GM19452 (cell line): Measurements from ENCODE around the gene RBFA.
"Not testable (repeated sequence)": the region's sequence is repeated elsewhere in the genome, so short reads cannot be mapped to it uniquely, and the experiment has no call there.

Experiments
- ATAC-seq: cut with Tn5 transposase; IDR thresholded peaks from one replicate; pipeline ENCODE4 v1.9.1; 2021; ENCODE audit not compliant: unreplicated experiment

RBFA gene

GRCh38 chr18:80027719-80028118 lies 6.5 kb upstream of the RBFA start:
- not testable (repeated sequence) for ATAC-seq

GRCh38 chr18:80029690-80030089 lies 4.5 kb upstream of the RBFA start:
- ATAC-seq: no peak

GRCh38 chr18:80033181-80034067 lies 810 bp upstream of the RBFA start:
- ATAC-seq: peak; percentile 44

- no peak for ATAC-seq
Measured at GRCh38 chr18:80034852-80035406, 695 bp downstream of the RBFA start.

GRCh38 chr18:80035997-80036396 lies 1.8 kb downstream of the RBFA start:
- ATAC-seq: no peak

- ATAC-seq: no peak
Measured at GRCh38 chr18:80037300-80037699, 3.1 kb downstream of the RBFA start.

- no peak for ATAC-seq
Measured at GRCh38 chr18:80037869-80038630, 3.8 kb downstream of the RBFA start.

- no peak for ATAC-seq
Measured at GRCh38 chr18:80040515-80040914, 6.3 kb downstream of the RBFA start.

- ATAC-seq: no peak
Measured at GRCh38 chr18:80041424-80041823, 7.2 kb downstream of the RBFA start.

GRCh38 chr18:80042785-80043184 lies 8.6 kb downstream of the RBFA start:
- ATAC-seq: no peak

- ATAC-seq: no peak
Measured at GRCh38 chr18:80044072-80044471, 9.8 kb downstream of the RBFA start.

GRCh38 chr18:80046011-80046410 lies 11.8 kb downstream of the RBFA start:
- ATAC-seq: no peak

GRCh38 chr18:80046431-80046830 lies 12.2 kb downstream of the RBFA start:
- no peak for ATAC-seq

- no peak for ATAC-seq
Measured at GRCh38 chr18:80046961-80047541, 12.8 kb downstream of the RBFA start.

- ATAC-seq: no peak
Measured at GRCh38 chr18:80050797-80051196, 16.6 kb downstream of the RBFA start.

- no peak for ATAC-seq
Measured at GRCh38 chr18:80056095-80056494, 21.9 kb downstream of the RBFA start.

GRCh38 chr18:80059945-80060344 lies 25.7 kb downstream of the RBFA start:
- ATAC-seq: no peak

GRCh38 chr18:80065705-80066104 lies 31.5 kb downstream of the RBFA start:
- ATAC-seq: no peak

GRCh38 chr18:80067321-80067720 lies 33.1 kb downstream of the RBFA start:
- ATAC-seq: no peak

- ATAC-seq: no peak
Measured at GRCh38 chr18:80067897-80068296, 33.7 kb downstream of the RBFA start.

GRCh38 chr18:80068571-80069272 lies 34.5 kb downstream of the RBFA start:
- no peak for ATAC-seq
